ENCODE data around the gene IRX4.

The IRX4 gene

DNA sequence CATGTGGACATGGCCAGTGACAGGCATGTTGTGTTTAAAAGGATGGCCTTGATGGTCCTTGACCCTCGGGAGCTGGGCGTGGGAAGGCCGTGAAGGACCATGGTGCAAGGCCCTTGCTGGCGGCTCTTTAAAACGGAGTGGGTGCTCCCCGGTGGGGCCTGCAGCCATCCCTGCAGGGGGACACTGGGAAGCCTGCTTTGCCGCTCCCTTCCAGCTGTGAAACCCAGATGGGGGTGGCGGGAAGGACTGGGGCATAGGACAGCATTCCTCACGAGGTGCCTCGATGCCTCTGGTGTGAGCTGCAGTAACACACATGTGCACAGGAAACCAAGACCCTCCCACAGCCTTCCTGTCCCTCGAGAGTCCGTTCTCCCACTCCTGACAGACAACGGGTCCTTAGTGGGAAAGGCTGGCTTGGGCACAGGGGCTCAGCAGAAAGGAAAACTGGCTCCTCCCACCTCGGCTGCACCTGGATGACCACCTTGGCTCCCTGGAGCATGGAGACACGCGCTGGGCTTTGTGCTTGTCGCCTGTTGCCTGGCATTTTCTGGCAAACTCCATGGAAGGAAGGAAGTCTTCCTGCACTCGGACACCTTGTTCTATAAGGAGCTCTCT, 30.3 kb upstream of the IRX4 start:
- no peak for DNase-seq

DNA sequence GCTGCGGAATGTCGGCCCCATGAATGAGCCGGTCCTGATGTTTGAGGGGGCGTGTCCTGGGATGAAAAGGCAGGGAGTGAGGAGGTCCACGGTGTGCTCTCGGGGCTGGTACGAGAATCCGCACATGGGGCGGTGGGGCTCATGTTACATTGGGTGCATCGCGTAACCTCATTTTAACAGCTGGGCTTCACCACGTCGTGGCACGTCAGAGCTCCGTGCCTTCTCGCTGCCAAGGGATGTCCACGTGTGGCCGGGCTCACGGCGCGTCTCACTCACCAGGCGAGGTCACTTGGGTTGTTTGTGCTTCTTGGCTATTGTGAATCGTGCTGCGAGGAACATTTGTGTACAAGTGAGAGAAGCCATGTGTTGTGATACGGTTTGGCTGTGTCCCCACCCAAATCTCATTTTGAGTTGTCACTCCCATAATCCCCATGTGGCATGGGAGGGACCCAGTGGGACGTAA, 29.1 kb upstream of the IRX4 start:
- DNase-seq: no peak

DNA sequence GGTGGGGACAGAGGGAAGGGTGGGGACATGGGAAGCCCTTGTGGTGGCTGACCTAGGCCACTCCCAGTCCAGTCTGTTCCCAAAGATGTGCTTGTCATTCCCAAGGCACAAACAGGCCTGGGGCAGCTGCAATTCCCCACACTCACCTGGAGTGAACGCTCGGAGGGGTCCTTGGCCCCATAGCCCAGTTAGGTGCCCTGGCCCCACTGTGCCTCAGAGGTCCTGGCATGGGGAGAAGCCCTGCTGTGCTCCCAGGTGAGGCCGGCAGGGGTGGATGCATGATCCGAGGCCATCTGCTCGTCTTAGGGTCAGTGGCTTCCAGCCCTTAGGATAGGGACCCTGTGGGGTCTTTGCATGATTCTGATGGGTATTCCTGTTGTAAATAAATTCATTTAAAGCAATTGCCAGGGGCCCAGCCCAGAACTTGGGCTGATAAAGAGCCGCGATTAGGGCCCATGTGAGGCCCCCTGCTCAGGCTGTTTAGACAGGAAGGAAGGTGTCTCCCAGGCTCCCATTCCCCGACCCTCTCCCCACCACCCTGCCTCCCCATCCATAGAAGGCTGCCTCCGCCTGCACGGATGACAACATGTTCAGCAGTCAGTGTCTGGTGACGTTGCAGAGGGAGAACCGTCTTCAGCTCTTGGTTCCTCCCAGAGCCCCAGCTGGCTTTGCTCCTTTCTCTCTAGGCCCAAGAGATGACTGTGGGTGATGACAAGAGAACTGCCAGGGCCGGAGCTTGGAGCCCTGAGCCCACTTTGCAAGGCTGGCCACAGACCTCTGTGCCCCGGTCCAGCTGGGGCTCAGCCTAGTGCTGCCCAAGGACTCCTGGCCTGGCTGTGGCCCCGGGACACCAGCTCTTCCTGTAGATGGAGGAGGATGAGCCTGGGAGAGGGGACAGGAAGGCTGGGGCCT, 28.4 kb upstream of the IRX4 start:
- DNase-seq: no peak

DNA sequence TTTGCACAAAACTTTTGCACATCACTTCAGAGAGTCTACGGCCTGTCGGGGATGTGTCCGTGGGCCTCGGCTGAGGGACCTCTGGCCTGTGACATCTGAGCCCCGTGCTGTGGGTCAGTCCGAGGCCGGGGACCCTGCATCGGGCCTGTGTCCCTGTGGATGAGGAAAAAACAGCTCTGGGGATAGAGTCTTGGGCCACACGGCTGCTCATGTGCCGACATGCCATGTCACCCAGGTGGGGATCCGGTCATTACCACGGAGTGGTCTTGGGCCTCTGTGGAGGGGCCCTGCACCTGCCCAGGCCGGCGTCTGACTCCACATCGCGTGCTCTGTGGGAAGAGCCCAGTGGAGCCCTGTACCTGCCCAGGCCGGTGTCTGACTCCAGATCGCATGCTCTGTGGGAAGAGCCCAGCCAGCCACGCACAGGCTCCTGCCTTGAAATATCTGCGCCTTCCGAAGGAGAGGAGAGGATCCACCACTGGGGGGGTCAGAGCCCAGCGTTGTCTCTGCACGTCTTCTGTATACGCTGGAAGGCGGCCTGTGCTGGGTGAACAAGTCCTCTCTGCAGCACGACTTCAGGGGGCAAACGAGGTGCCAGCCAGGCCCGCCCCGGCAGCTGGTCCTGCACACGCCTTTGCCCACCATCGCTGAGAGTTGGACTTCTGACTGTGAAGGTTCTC, 27.5 kb upstream of the IRX4 start:
- no peak for DNase-seq

DNA sequence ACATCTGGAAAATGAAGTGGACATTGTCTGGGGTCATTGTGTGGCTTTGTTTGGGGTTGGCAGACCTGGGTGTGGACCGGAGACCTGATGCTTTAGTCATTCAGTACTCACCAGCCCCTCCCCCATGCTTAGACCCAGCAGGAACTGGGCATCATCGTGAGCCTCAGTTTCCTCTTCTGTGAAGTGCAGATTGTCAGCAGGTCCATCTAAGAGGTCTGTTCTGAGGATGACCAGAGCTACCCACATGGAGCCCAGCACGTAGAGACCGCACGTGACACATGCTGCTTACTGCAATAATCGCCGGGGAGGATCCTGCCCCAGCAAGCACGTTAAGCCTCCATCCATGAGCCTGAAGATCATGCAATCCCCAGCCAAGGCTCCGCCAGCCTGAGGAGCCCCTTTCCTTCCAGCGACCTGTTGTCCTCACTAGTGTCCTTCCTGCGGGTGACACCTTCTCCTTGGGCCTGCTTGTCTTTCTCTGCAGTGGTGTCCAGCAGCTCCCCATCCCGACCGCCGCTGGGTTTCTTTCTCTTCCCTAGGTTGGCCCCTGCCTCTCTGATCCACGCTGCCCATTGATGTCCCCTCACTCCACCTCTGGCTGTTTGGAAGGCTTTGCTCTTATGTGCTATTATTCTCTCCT, 26.7 kb upstream of the IRX4 start:
- no peak for DNase-seq

DNA sequence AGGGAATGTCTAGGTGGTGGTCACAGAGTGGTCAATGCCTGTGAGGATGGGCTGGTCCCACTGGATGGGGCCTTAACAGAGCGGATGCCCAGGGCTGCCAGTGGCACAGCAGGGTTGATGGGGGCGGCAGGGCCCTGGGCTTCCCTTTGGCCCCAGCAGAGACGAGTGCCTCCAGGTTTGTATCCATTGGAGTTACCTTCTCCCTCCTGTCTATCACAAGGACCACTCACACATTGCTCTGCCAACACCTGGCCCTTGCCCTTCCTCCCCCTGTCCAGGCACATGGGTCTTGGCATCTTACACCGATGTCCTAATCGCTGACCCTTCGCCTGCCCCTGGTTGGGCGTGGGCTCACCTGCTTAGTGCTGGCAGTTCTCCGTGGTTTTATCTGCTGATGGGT, 26.2 kb upstream of the IRX4 start:
- DNase-seq: no peak

DNA sequence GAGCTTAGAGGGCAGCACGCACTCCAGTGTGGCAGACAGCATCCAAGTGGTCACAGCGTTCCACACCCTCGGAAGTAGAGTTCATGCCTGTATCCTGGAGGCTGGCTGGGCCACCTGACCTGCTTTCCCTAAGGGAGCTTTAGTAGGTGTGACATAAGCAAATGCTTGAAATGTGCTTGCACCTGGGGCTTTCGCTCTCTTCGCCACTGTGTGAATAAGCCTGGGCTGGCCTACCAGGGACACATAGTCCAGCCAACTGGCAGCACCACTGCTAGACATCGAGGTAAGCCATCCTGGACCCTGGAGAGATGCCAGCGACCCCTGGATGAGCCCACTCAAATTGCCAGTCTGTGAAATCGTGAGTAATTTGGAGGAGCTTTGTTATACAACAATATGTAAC, 24.9 kb upstream of the IRX4 start:
- no peak for DNase-seq

DNA sequence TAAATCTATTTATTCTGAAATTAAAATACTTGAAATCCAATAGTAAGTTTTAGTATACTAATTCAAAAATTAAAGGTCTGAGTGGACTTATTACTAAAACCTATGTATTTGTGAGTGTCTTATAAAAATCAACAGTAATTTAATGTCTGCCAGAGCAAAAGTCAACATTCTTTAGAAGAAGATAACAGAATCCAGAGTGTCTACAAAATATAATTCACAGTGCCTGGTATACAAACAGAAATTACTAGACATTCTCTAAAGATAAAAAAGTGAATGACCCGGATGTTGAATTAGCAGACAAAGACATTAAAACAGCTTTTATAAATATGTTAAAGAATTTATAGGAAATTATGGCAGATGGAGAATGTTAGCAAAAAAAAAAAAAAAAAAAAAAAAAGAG, 22.4 kb upstream of the IRX4 start:
- no peak for DNase-seq

DNA sequence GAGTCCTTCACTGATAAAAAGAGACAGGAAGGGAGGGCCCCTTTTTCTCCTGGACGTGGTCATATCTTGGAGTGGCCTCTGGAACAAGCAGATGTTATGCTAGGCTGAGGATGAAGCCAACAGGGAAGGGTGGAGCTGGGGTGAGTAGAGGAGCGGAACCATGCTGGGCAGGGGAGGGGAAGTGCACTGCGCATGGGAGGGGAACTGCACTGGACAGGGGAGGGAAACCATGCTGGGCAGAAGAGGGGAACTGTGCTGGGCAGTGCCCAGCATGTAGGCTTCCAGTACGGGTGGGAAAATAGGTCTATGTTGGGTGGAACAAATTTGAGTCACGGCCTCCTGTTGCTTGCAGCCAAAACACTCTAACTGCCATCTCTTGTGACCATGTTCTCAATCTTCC, 19.3 kb upstream of the IRX4 start:
- DNase-seq: no peak

DNA sequence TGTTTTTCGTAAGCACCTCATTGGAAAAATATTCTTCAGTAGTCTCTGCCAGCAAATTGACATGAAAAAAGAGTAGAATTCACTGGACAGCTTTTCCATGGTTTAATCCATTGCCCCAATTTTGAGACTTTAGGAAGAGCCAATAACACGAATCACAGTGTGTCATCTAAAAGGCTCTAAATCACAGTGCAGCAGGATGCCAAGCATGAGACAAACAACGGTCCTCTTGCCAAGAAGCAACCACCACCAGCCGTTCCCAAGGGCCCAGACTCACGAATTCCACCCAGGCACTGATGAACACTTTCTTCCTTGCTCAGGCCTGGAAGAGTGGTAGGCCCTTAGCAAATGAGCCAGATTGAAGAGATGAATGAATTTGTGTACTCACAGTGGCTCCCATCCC, 18.3 kb upstream of the IRX4 start:
- DNase-seq: no peak

DNA sequence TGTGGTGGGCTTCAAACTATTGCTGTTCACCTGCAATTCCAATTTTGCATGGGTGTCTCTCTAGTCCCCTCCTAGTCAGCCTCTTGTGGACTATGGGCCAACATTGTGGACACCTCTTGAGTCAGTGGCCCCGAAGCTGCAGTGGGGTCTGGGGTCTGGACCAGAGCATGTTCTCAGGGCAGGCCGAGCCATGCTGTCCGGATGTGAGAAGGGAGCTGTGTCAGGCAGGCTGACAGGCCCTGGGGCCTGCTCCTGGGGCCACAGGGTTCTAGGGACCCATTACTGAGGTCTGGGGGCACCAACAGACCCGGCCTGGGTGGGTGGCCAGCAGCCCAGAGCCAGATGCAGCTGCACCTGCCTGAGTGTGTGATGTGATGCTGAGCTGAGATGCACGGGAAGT, 16.5 kb upstream of the IRX4 start:
- DNase-seq: no peak

DNA sequence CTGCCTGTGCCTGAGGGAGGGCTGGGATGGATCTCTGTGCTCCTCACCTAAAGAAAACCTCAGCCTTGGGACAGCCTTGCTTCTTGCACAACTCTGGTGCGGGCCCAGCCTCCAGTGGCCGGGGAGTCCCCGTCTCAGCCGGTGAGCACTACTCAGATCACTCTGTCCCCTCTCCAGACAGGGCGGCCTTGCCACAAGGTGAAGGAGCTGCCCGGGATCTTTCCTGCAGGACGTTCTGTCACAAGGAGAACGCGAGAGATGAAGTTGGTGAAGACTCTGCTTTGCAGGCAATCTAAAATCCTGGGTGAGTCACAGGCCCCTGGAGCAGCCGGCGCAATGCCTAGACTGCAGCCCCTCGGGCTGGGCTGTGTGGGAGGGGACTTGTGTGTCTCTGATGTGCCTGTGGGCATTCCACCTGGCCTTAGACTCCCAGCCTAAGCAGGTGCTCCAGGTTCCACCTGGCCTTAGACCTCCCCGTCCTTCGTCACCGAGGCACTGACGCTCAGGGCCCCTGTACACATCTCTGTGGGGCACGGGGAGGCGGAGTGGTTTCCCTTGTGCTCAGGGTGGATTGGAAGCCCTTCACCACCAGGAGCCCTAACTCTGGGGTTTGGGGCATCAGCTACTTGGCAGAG, 15.2 kb upstream of the IRX4 start:
- no peak for DNase-seq

DNA sequence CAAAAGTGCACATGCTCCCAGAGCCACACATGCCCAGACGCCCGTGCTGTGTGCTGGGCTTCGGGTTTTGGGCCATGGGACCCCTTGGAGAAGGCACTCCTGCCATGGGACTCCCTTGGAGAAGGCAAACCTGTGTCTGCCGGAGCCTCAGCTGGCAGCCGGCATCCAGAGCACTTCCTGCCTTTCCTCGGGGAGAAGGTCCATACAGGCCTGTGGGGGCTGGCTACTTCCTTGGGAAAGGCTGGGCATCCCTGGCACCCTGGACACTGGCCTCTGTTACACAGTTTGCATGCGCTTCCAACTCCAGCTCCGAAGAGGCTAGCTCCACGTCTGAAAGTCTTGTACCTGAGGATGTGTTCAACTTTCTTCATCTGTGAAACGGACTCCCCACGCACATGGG, 14.7 kb upstream of the IRX4 start:
- DNase-seq: no peak

DNA sequence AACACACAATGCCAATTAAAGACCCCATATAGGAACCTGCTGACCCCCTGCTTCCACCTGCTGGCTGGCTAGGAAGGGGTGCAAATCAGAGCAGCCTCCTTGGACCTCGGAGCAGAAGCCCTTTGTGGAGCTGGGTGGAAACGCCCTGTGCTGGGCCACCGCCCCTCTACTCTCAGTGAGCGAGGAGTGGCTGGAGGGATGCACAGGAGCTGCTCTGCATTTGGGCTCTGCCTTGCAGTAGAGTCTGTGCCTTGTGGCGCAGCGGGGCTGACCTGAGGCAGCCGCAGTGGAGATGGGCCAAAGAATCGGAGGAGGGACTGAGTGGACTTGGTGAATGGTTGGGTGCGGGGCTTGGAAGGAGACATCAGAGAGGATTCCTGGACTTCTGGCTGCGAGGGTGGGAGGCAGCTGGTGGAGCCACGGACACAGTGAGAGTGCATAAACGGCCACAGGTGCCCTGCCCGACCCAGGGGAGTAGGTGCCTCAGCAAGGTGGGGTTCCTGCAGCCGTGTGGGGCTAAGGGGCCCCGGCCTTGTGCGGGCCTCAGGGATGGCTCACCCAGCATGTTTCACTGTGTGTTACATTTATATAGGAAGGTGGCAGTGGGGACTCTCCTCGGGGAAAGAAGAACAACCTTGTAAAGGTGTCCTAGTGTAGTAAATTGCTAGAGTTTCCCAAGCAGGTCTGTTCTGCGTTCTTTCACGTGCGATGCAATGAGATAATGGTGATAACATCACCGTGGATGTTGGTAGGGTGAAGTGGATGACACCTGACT, 14.1 kb upstream of the IRX4 start:
- DNase-seq: no peak

DNA sequence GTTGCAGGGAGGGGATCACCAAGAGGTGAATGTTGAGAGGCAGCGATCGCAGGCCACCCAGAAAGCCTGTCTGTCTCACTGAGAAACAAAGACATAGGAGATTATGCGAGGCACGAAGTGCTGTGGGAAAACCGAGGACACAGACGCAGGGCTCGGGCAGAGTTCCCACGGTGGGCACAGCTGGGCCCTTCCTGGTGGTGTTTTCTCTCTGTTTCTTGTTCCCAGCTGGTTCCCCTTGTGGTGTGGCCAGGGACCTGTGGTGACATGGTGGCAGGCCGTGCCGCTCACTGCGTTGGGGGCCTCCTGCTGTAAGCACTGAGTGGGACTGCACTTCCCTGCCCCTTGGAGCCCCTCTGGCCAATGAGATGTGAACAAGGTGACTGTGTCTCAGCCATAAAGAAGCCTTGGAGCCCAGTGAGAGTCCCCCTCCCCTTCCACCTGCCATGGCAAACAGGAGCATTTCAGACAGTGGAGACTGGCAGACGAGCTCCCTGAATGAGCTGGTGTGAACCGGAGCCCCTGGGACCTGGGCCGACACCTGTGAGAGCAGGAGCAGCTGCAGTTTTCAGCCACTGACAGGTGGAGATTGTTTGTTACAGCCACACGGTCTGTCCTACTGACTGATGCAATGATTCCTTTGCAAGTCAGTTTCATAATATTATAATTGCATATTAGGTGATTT, 13.2 kb upstream of the IRX4 start:
- DNase-seq: no peak

DNA sequence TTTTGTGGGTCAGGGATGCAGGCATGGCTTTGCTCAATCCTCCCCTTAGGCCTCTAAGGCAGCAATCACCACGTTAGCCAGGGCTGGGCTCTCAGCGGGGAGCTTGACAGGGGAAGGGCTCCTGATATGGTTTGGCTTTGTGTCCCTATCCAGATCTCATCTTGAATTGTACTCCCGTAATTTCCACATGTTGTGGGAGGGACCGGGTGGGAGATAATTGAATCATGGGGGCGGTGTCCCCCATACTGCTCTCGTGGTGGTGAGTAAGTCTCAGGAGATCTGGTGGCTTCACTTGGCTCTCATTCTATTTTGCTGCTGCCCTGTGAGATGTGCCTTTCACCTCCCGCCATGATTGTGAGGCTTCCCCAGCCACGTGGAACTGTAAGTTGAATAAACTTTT, 11.5 kb upstream of the IRX4 start:
- no peak for DNase-seq

DNA sequence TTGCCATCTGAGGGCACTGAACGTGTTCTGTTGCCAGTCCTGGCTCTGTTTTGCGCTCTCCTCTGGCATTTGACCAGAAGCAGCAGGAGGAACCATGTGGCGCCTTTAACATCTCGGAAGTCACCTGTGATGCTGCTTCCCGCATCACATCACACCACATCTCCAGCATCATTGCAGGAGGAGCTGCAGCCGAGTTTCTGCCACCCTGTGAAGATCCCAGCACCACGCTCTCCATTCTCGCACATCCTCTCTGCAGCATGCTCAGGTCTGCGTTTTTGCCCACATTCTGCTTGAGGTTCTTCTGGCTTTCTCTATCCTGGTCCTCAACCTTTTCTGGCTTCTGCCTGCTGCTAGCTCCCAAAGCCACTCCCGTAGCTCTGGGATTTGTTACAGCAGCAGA, 11.0 kb upstream of the IRX4 start:
- no peak for DNase-seq

DNA sequence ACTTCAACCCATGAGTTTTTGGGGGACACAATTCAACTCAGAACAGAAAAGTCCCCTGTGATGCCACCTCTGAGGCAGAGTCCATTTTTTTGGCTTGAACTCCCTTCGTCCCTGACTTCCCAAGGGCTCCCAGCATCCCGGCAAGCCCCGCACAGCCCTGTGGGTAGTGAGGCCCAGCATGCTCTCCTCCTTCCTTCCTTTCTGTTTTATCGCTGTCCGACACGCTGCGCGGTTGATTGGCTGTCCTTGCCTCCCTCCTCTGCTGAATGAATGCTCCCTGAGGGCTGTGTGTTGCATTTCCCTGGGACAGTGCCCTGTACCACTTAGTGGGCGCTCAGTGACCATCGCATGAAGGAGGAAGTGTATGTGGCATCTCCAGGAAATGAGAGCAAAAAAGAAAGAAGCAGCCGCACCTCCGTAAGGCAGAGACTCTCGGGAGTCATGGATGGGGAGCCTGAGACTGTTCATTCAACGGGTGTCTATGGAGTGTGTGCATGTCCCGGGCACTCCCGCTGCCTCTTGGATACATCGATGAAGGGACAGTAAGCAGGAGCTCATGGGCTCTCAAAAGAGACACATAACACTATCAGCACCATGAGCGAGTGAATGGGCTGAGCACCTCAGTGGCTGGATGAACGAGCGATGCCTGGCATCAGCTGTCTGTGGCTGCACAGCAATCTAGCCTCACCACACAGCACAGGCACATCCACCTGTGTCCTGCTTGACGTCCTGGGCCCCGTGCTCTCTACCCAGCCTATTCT, 10.1 kb upstream of the IRX4 start:
- no peak for DNase-seq

DNA sequence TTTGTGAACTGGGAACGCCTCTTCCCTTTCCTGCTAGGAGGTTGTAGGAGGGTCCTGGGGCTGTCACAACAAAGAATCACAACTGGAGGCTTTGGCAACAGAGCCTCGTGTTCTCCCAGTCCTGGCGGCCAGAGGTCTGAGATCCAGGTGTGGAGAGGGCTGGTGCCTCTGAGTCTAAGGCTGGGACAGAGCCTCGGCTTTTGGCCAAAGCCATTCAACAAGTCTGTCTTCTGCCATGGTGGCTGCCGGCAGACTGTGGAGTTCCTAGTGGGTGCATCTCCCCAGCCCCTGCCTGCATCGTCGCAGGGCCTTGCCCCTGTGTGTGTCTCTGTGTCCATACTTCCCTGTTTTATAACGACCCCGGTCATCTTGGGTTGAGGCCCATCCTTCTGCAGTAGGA, 9.5 kb upstream of the IRX4 start:
- no peak for DNase-seq

DNA sequence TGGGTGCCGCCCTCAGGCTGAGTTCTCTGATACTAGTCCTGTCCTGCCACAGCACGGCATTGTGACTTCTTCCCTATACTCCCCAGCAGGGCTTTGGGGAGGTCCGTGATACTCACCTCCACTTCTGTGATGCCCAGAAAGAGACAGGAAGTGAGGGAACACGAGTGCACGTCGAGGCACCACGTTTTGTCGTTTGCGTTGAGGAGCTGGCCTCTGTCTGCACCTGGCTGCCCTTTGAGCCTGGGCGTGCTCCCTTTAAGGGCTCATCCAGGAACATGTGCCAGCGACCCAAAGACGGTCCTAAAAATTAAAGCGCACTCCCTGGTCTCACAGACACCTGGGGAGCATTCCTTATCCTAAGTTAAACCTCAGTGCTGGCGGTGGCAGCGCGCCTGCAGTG, 8.7 kb upstream of the IRX4 start:
- no peak for DNase-seq

DNA sequence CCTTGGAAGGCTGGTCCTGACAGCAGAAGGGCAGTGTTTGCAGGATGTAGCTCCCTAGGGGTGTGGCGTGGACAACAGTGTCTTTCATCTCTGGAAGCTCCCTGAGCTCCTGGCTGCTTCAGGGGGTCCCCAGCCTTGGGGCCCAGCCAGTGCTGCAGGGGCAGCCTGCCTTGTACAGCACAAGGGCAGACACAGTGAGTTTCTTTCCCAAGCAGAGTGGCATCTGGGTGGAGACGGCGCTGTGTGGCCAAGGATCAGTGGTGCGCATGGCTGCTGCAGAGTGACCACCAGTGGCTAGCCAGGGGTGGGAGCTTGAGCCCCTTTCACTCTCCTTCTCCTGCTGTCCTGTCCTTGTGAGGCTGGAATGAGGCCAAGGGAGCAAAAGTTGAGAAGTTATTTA, 7.6 kb upstream of the IRX4 start:
- no peak for DNase-seq
